K562 (cell line): Measurements from ENCODE around the gene MOB1A. TPM values are rescaled to one million over a fixed set of nuclear protein-coding genes. Genes with fewer than 3 reads are reported as not detected.
A peak's percentile ranks its signal among the peaks of the same experiment; 100 is the strongest.

Experiments
- ATAC-seq: fragments of 200-7000 bp; cut with Tn5 transposase; 3 replicates; pipeline ENCODE4 v1.9.1; 2020; ENCODE audit warnings: moderate library complexity
- BruUV-seq: library from RNA; stranded (reverse); fragments of 400-500 nt; replicated peaks from 2 replicates; lab custom pipeline; 2021; lab: Mats Ljungman, UMichigan
- CTCF ChIA-PET: fragments of 300-600 bp; formaldehyde crosslinking; extraction: SDS; loops from one replicate; lab custom pipeline; 2021; ENCODE audit warnings: low intra/inter-chr PET ratio; lab: Yijun Ruan, JAX
- POLR2A ChIA-PET: fragments of 300-600, 350-650 bp; sonication (Branson Sonifier 250); formaldehyde crosslinking; extraction: SDS; loops from one replicate; lab custom pipeline; 2021; ENCODE audit warnings: antibody characterized with exemption, inconsistent platforms; lab: Yijun Ruan, JAX
- DNase-seq, 4 experiments: peaks; one replicate each; pipeline versions ENCODE4 v3.0.0 to v3.0.0-alpha.2; 2011 to 2018; ENCODE audit warnings: low spot score in 3 of 4, mixed read lengths in 3 of 4; ENCODE audit errors: extremely low read depth in 1 of 4
- FAIRE-seq: peaks from 2 replicates; lab custom pipeline; 2011; peaks lifted over from hg19 to GRCh38; lab: Jason Lieb, UNC
- H2AFZ ChIP-seq: 2 replicates; pipeline ENCODE4 v1.6.0; 2011; ENCODE audit warnings: low read depth, low read length, control low read depth, inconsistent platforms
- H3K27ac ChIP-seq: fragments of 200-600 bp; 3 replicates; pipeline ENCODE4 v1.8.0; 2011; ENCODE audit warnings: low read depth, mild to moderate bottlenecking, control low read depth, inconsistent platforms, low read length, moderate library complexity, mixed read lengths; ENCODE audit errors: extremely low read depth
- H3K27me3 ChIP-seq, 2 experiments: fragments of 300-600 bp in 1 of 2; 2 replicates in 1 of 2; 3 replicates in 1 of 2; pipeline versions ENCODE4 v1.6.0 to v1.8.0; 2011; ENCODE audit warnings: inconsistent platforms in 2 of 2, low read length in 2 of 2, mild to moderate bottlenecking in 1 of 2, mixed read lengths in 1 of 2, moderate library complexity in 1 of 2; ENCODE audit not compliant: control insufficient read depth in 2 of 2, insufficient read depth in 2 of 2
- H3K36me3 ChIP-seq: fragments of 300-600 bp; 3 replicates; pipeline ENCODE4 v1.8.0; 2011; ENCODE audit warnings: mild to moderate bottlenecking, low read length, inconsistent platforms; ENCODE audit not compliant: control insufficient read depth, insufficient read depth
- H3K4me1 ChIP-seq, 2 experiments: fragments of 200-600 bp in 1 of 2; replicated peaks in 1 of 2; 2 replicates in 1 of 2; 3 replicates in 1 of 2; pipeline versions ENCODE4 v1.5.1 to v1.8.0; 2011; ENCODE audit warnings: inconsistent platforms in 2 of 2, low read length in 2 of 2, mild to moderate bottlenecking in 1 of 2, mixed read lengths in 1 of 2, moderate library complexity in 1 of 2; ENCODE audit not compliant: control insufficient read depth in 2 of 2, insufficient read depth in 2 of 2
- H3K4me2 ChIP-seq: 2 replicates; pipeline ENCODE4 v1.6.1; 2011; ENCODE audit warnings: low read length, control low read depth, inconsistent platforms, mixed read lengths; ENCODE audit not compliant: insufficient read depth
- H3K4me3 ChIP-seq: fragments of 200-600 bp; sonication (generic), shearing (Covaris generic); 2 replicates; pipeline ENCODE4 v1.5.1; 2016; ENCODE audit warnings: control low read depth, inconsistent platforms
- H3K79me2 ChIP-seq: fragments of 200-600 bp; 3 replicates; pipeline ENCODE4 v1.8.0; 2011; ENCODE audit warnings: low read length, inconsistent platforms; ENCODE audit not compliant: control insufficient read depth, insufficient read depth
- H3K9ac ChIP-seq, 2 experiments: 2 replicates each; pipeline versions ENCODE4 v1.6.0 to v1.6.1; 2011; ENCODE audit warnings: low read depth in 2 of 2, low read length in 2 of 2, control low read depth in 1 of 2, inconsistent platforms in 1 of 2, mild to moderate bottlenecking in 1 of 2, mixed read lengths in 1 of 2; ENCODE audit not compliant: insufficient read depth in 1 of 2
- H3K9me1 ChIP-seq: one replicate; pipeline ENCODE4 v1.6.0; 2011; ENCODE audit warnings: inconsistent platforms, mild to moderate bottlenecking, low read length, moderate library complexity; ENCODE audit not compliant: control insufficient read depth, insufficient read depth
- H3K9me3 ChIP-seq: replicated peaks from 2 replicates; pipeline ENCODE4 v1.5.1; 2011; ENCODE audit warnings: low read depth, low read length, inconsistent platforms; ENCODE audit not compliant: control insufficient read depth, insufficient read depth
- H4K20me1 ChIP-seq: replicated peaks from 2 replicates; pipeline ENCODE4 v1.6.1; 2011; ENCODE audit warnings: low read length, inconsistent platforms, mixed read lengths; ENCODE audit not compliant: control insufficient read depth, insufficient read depth
- LEF1 ChIP-seq: fragments of 450-650 bp; IDR thresholded peaks from 2 replicates; pipeline ENCODE4 v1.6.1; 2016; ENCODE audit warnings: mild to moderate bottlenecking
- MYNN ChIP-seq, 2 experiments: sonication (generic); formaldehyde crosslinking in 1 of 2; IDR thresholded peaks; 2 replicates each; pipeline versions ENCODE4 v1.5.0 to v1.6.1; 2016 to 2020; ENCODE audit warnings: antibody characterized with exemption in 1 of 2, missing genetic modification reagents in 1 of 2
- PHF21A ChIP-seq: fragments of 450-650 bp; IDR thresholded peaks from 2 replicates; pipeline ENCODE4 v1.6.1; 2017; ENCODE audit warnings: low read depth, borderline replicate concordance
- POLR2AphosphoS2 ChIP-seq: IDR thresholded peaks from 2 replicates; pipeline ENCODE4 v1.6.1; 2012; ENCODE audit warnings: low read length, improper control_type of control experiment
- POLR2H ChIP-seq: IDR thresholded peaks from 2 replicates; pipeline ENCODE4 v1.6.1; 2016; ENCODE audit warnings: missing genetic modification characterization, low read depth, mild to moderate bottlenecking, control low read depth, missing compliant biosample characterization, moderate library complexity
- SMARCC2 ChIP-seq: fragments of 450-650 bp; IDR thresholded peaks from 2 replicates; pipeline ENCODE4 v1.6.1; 2017; ENCODE audit warnings: antibody characterized with exemption, moderate library complexity, mild to moderate bottlenecking, low read depth
- WGBS: fragments of 100-300 bp; shearing (Covaris generic); methylation state at CpG from one replicate; pipeline ENCODE4 v1.1.6; 2016; ENCODE audit warnings: low coverage, mixed read lengths; ENCODE audit not compliant: insufficient coverage; ENCODE audit errors: missing lambda C conversion rate; 5-methylcytosine and 5-hydroxymethylcytosine counted together
- in situ Hi-C: fragments of 300-500 bp; cut with MboI; formaldehyde crosslinking; loops from 4 replicates; pipeline ENCODE4 v1.15.0; 2018; ENCODE audit warnings: inconsistent platforms, mixed read lengths
- intact Hi-C: fragments of 100-400 bp; cut with micrococcal nuclease; formaldehyde crosslinking; loops from 2 replicates; pipeline ENCODE4 v1.14.2; 2022
- polyA plus RNA-seq, 8 experiments: library from polyadenylated mRNA; depleted of rRNA in 4 of 8; stranded (reverse) in 5 of 8; unstranded in 3 of 8; fragments of >200 nt; fragmentation: Nextera tagmentation in 2 of 8; fragmentation: Illumina TruSeq in 1 of 8; extraction: Ambion mirVana in 2 of 8; extraction: Trizol in 1 of 8; gene quantifications; 2 replicates each; pipeline versions ENCODE4 v1.2.1 to v1.2.3, GENCODE V29; 2011 to 2014; ENCODE audit warnings: inconsistent platforms in 1 of 8, missing spikeins in 1 of 8
- total RNA-seq, 7 experiments: library from RNA; depleted of rRNA in 6 of 7; stranded (reverse); fragments of >200 nt in 6 of 7; fragmentation: Illumina TruSeq in 2 of 7; extraction: Trizol in 2 of 7; gene quantifications; 2 replicates each; pipeline versions ENCODE4 v1.2.1 to v1.2.3, GENCODE V29; 2011 to 2021; ENCODE audit warnings: low replicate concordance in 1 of 7

MOB1A gene
- total and polyA plus RNA-seq, 9 of the 15 experiments (the other 6 are each of a cell fraction or from before 2014, with no cell fraction given): 24.8 to 100 (median 60.2) TPM

- 75% methylated on average over 8 of the region's 8 CpGs for WGBS
- ATAC-seq: no peak
- no peaks in the 10 kb centered on the region for H3K79me2 ChIP-seq
Measured at GRCh38 chr2:74223941-74224770, 45.5 kb upstream of the MOB1A start.

GRCh38 chr2:74222300-74222650 is 43.6 kb upstream of the MOB1A start:
- POLR2A ChIA-PET: interaction anchor here (0.6 to 2.3 kb wide), 5 partner anchors 11 to 96 kb away, joined by 3 to 11 read pairs (median 4); no protein-coding TSS in a partner anchor
- BruUV-seq: no TSS peak
- TF ChIP-seq POLR2H (tag) (no peak; the same call in none of the 2 replicates), POLR2AphosphoS2 (peak; percentile 91), MYNN (IDR thresholded peaks at IDR 0.05) (peak; percentile 38; the same call in 1 of the 2 replicates), MYNN (CRISPR knock-in tag; IDR thresholded peaks at IDR 0.05) (no peak), PHF21A (no peak), SMARCC2 (no peak)
- TF ChIP-seq, all 486 proteins: peak for 2

More at GRCh38 chr2:74223941-74224770, 45.5 kb upstream of the MOB1A start:
- no peak overlapping the region for H3K27ac ChIP-seq
- TF ChIP-seq POLR2H (tag): peak; percentile 21; the same call in 1 of the 2 replicates
- TF ChIP-seq LEF1: no peak
- DNase-seq (no peak), FAIRE-seq (no peak)
- H3K4me2 ChIP-seq: no peak overlapping the region
- ChIA-PET CTCF (no interaction called here), POLR2A (interaction anchor here (1.1 to 2.3 kb wide), 3 partner anchors 15 to 403 kb away, joined by 4 to 11 read pairs (median 8); no protein-coding TSS in a partner anchor)
- 0 out of 2 replicates have a peak, but pooled peaks cover 4% of the 10 kb centered on the region for H4K20me1 ChIP-seq
- no peaks in the 10 kb centered on the region for H3K9me1 ChIP-seq
- peaks cover 7% of the 10 kb centered on the region; the same call in 1 of the 3 replicates for H3K36me3 ChIP-seq
- BruUV-seq: no TSS peak
- H3K9ac ChIP-seq: no peak overlapping the region
- H2AFZ ChIP-seq: no peak overlapping the region
- no peak overlapping the region for H3K4me3 ChIP-seq
- H3K4me1 ChIP-seq: peaks cover 10 to 14% of the 10 kb centered on the region in 2 experiments
- H3K9me3 ChIP-seq: no peaks in the 10 kb centered on the region
- intact Hi-C loops (no loop called here), in situ Hi-C loops (no loop called here)
- H3K27me3 ChIP-seq: no peaks in the 10 kb centered on the region

More at GRCh38 chr2:74222300-74222650, 43.6 kb upstream of the MOB1A start:
- no peak overlapping the region for H3K4me3 ChIP-seq
- no peak overlapping the region for H2AFZ ChIP-seq
- H3K27ac ChIP-seq: no peak overlapping the region
- H3K9ac ChIP-seq: no peak overlapping the region; a peak in 1 of 4 replicates
- no peak for FAIRE-seq
- 0 out of 2 replicates have a peak, but pooled peaks cover 8% of the 10 kb centered on the region for H4K20me1 ChIP-seq
- H3K4me2 ChIP-seq: no peak overlapping the region
- in situ Hi-C loops: no loop called here
- no peaks in the 10 kb centered on the region for H3K27me3 ChIP-seq
- intact Hi-C loops: no loop called here
- H3K36me3 ChIP-seq: peaks cover 23% of the 10 kb centered on the region; the same call in 2 of the 3 replicates
- peak; percentile 12 for ATAC-seq
- H3K79me2 ChIP-seq: no peaks in the 10 kb centered on the region
- CTCF ChIA-PET: no interaction called here
- 65% methylated on average over 6 of the region's 6 CpGs for WGBS
- H3K9me3 ChIP-seq: no peaks in the 10 kb centered on the region
- no peaks in the 10 kb centered on the region for H3K9me1 ChIP-seq
- DNase-seq: no peak
- H3K4me1 ChIP-seq: peaks cover 6 to 14% of the 10 kb centered on the region in 2 experiments
